SK-N-SH treated with all-trans-retinoic acid at 6 μM for 48 hours (cell line): ENCODE data around the gene NRXN3.

Experiments
- ATAC-seq: fragments of 200-7000 bp; cut with Tn5 transposase; 3 replicates; pipeline ENCODE4 v1.9.1; 2020; ENCODE audit warnings: mild to moderate bottlenecking, moderate library complexity
- ARNTL ChIP-seq: fragments of 450-650 bp; formaldehyde crosslinking; IDR thresholded peaks from 2 replicates; pipeline ENCODE4 v1.5.0; 2020; ENCODE audit warnings: low read depth, mild to moderate bottlenecking, moderate library complexity, borderline replicate concordance
- BACH2 ChIP-seq: fragments of 250-450 bp; sonication (Bioruptor Pico); IDR thresholded peaks from 2 replicates; pipeline ENCODE4 v1.9.0; 2021; ENCODE audit warnings: mild to moderate bottlenecking, borderline replicate concordance
- CSDC2 ChIP-seq: fragments of 250-450 bp; sonication (Bioruptor Pico); IDR thresholded peaks from 2 replicates; pipeline ENCODE4 v1.5.0; 2020; ENCODE audit warnings: mild to moderate bottlenecking, moderate library complexity
- ESRRG ChIP-seq: fragments of 250-450 bp; sonication (Bioruptor Pico); IDR thresholded peaks from 2 replicates; pipeline ENCODE4 v1.6.1; 2021; ENCODE audit warnings: mild to moderate bottlenecking
- GLIS3 ChIP-seq: fragments of 250-450 bp; sonication (Bioruptor Pico); IDR thresholded peaks from 2 replicates; pipeline ENCODE4 v1.5.0; 2020; ENCODE audit warnings: mild to moderate bottlenecking, moderate library complexity
- ISL1 ChIP-seq: fragments of 250-450 bp; sonication (Bioruptor Pico); IDR thresholded peaks from 2 replicates; pipeline ENCODE4 v2.1.2; 2022; ENCODE audit warnings: mild to moderate bottlenecking, moderate library complexity
- OSR1 ChIP-seq: fragments of 250-450 bp; sonication (Bioruptor Pico); IDR thresholded peaks from 2 replicates; pipeline ENCODE4 v1.8.0; 2022; ENCODE audit warnings: moderate library complexity, mild to moderate bottlenecking, inconsistent platforms
- PPARA ChIP-seq: fragments of 250-450 bp; sonication (Bioruptor Pico); IDR thresholded peaks from 2 replicates; pipeline ENCODE4 v1.5.0; 2020; ENCODE audit warnings: mild to moderate bottlenecking, borderline replicate concordance
- RARB ChIP-seq: fragments of 250-450 bp; sonication (Bioruptor Pico); IDR thresholded peaks from 2 replicates; pipeline ENCODE4 v1.8.0; 2021; ENCODE audit warnings: mild to moderate bottlenecking, moderate library complexity
- SNAI2 ChIP-seq: fragments of 250-450 bp; sonication (Bioruptor Pico); IDR thresholded peaks from 2 replicates; pipeline ENCODE4 v1.5.0; 2020; ENCODE audit warnings: mild to moderate bottlenecking, moderate library complexity
- TCF4 ChIP-seq: fragments of 250-450 bp; sonication (Bioruptor Pico); IDR thresholded peaks from 2 replicates; pipeline ENCODE4 v1.8.0; 2021; ENCODE audit warnings: mild to moderate bottlenecking, moderate library complexity, borderline replicate concordance
- TOX ChIP-seq: fragments of 250-450 bp; sonication (Bioruptor Pico); IDR thresholded peaks from 2 replicates; pipeline ENCODE4 v1.8.0; 2021; ENCODE audit warnings: mild to moderate bottlenecking, moderate library complexity, borderline replicate concordance
- ZC3H10 ChIP-seq: fragments of 250-450 bp; sonication (Bioruptor Pico); IDR thresholded peaks from 2 replicates; pipeline ENCODE4 v1.5.1; 2021; ENCODE audit warnings: mild to moderate bottlenecking, moderate library complexity
- ZFP3 ChIP-seq: fragments of 250-450 bp; sonication (Bioruptor Pico); IDR thresholded peaks from 2 replicates; pipeline ENCODE4 v1.5.0; 2020; ENCODE audit warnings: mild to moderate bottlenecking, moderate library complexity
- ZFP30 ChIP-seq: fragments of 450-650 bp; formaldehyde crosslinking; IDR thresholded peaks from 2 replicates; pipeline ENCODE4 v1.5.0; 2022; ENCODE audit warnings: mild to moderate bottlenecking, moderate library complexity
- ZNF565 ChIP-seq: fragments of 450-650 bp; formaldehyde crosslinking; conservative IDR thresholded peaks from 2 replicates; pipeline ENCODE4 v1.5.0; 2020; ENCODE audit warnings: low read depth, mild to moderate bottlenecking, moderate library complexity
- ZNF70 ChIP-seq: fragments of 450-650 bp; formaldehyde crosslinking; IDR thresholded peaks from 2 replicates; pipeline ENCODE4 v1.5.0; 2020; ENCODE audit warnings: mild to moderate bottlenecking, moderate library complexity
- ZNF8 ChIP-seq: fragments of 450-650 bp; formaldehyde crosslinking; IDR thresholded peaks from 2 replicates; pipeline ENCODE4 v1.5.0; 2020; ENCODE audit warnings: mild to moderate bottlenecking, moderate library complexity
- TF ChIP-seq, protein P1 (sequence below): fragments of 250-450 bp; sonication (Bioruptor Pico); IDR thresholded peaks from 2 replicates; pipeline ENCODE4 v1.8.0; 2020; ENCODE audit warnings: mild to moderate bottlenecking, moderate library complexity, borderline replicate concordance
- TF ChIP-seq, protein P2 (sequence below): fragments of 250-450 bp; sonication (Bioruptor Pico); IDR thresholded peaks from 2 replicates; pipeline ENCODE4 v1.8.0; 2021; ENCODE audit warnings: low read depth, mild to moderate bottlenecking, moderate library complexity, borderline replicate concordance
- TF ChIP-seq, protein P3 (sequence below): fragments of 250-450 bp; sonication (Bioruptor Pico); IDR thresholded peaks from 2 replicates; pipeline ENCODE4 v1.5.1; 2021; ENCODE audit warnings: mild to moderate bottlenecking, moderate library complexity
- TF ChIP-seq, protein P4 (sequence below): fragments of 250-450 bp; sonication (Bioruptor Pico); IDR thresholded peaks from 2 replicates; pipeline ENCODE4 v1.5.1; 2020; ENCODE audit warnings: low read depth, mild to moderate bottlenecking, moderate library complexity

NRXN3 gene

DNA sequence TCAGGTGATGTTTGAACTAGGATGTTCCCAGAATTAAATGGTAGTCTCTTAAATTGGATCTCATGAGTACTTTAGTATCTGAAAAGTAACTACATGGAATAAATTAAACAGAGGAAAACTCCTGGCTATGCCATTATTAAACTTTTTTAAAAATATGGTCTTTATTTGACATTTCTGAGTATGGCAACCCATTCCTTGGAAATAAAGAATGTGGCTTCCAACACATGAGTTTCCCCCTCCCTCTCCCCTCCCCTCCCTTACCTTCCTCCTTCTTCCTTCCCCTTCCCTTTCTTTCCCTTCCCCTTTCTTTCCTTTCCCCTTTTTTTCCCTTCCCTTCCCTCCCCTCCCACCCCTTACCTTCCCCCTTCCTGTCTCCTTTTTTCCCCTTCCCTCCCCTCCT is 1100.9 kb downstream of the NRXN3 start:
- TF ChIP-seq GLIS3 (CRISPR knock-in tag) = no peak
- no peak for TF ChIP-seq ZNF70 (CRISPR knock-in tag)
- no peak for TF ChIP-seq ZNF565 (CRISPR knock-in tag)
- no peak for TF ChIP-seq ZFP30 (CRISPR knock-in tag)
- TF ChIP-seq RARB (CRISPR knock-in tag) = no peak
- TF ChIP-seq ESRRG = no peak
- ATAC-seq = no peak

DNA sequence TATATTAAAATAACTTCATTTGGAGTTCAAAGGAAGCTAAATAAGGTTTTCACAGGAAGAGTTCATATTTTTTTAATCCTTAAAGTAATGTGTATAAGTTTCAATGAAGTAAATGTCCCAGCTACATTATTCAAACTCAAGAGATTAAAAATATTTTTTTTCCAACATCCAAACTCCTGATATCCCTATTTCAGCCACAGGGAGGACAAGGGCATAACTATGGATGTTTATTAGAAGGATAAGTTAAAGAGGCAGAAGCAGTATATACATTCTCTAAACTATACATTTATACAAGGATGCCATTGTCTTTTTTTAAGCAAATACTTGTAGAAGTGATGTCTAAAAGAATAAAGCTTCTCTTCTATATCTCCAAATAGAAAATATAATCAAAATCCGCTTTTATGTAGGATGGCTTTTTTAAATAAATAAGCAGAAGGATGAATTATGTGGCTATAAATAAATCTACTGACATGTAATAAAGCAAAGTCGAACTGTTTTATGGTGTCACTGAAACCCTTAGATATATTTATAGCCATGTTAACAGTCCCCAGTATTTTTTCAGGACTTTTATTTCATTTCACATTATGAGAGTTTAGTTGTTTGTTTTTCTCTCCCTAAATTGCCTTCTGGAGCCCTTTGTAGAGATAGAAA is 1104.6 kb downstream of the NRXN3 start:
- no peak for TF ChIP-seq ZFP30 (CRISPR knock-in tag)
- no peak for TF ChIP-seq GLIS3 (CRISPR knock-in tag)
- TF ChIP-seq SNAI2 (CRISPR knock-in tag) = no peak
- TF ChIP-seq ZFP3 (CRISPR knock-in tag) = no peak
- no peak for TF ChIP-seq ARNTL (CRISPR knock-in tag)
- TF ChIP-seq ESRRG = no peak
- TF ChIP-seq TOX (CRISPR knock-in tag) = no peak
- no peak for TF ChIP-seq OSR1 (CRISPR knock-in tag)
- no peak for TF ChIP-seq TCF4 (CRISPR knock-in tag)
- TF ChIP-seq PPARA (CRISPR knock-in tag) = no peak
- no peak for TF ChIP-seq RARB (CRISPR knock-in tag)
- TF ChIP-seq, protein P1, sequence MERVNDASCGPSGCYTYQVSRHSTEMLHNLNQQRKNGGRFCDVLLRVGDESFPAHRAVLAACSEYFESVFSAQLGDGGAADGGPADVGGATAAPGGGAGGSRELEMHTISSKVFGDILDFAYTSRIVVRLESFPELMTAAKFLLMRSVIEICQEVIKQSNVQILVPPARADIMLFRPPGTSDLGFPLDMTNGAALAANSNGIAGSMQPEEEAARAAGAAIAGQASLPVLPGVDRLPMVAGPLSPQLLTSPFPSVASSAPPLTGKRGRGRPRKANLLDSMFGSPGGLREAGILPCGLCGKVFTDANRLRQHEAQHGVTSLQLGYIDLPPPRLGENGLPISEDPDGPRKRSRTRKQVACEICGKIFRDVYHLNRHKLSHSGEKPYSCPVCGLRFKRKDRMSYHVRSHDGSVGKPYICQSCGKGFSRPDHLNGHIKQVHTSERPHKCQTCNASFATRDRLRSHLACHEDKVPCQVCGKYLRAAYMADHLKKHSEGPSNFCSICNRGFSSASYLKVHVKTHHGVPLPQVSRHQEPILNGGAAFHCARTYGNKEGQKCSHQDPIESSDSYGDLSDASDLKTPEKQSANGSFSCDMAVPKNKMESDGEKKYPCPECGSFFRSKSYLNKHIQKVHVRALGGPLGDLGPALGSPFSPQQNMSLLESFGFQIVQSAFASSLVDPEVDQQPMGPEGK = no peak
- ATAC-seq = no peak

DNA sequence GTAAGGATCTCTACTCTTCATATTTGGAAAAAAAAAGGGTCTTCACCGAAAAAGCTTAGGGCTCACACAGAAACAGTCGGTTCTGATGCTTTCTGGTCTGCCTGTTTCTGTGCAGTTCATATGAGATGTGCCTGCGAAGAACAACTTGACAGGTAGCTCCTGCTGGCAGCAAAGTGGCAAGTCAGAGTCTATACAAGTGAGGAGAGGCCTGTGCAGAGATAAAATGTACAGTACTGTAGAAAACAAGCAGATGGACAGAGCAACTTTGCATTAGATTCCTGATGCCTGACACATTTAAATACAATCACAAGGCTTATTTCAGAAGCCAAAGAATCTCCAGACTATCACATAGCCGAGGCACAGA is 1105.1 kb downstream of the NRXN3 start:
- TF ChIP-seq CSDC2 (no peak), GLIS3 (CRISPR knock-in tag) (no peak), ZNF70 (CRISPR knock-in tag) (no peak), ZFP3 (CRISPR knock-in tag) (no peak), ZNF8 (CRISPR knock-in tag) (no peak), ZC3H10 (no peak), OSR1 (CRISPR knock-in tag) (no peak), ISL1 (no peak), ARNTL (CRISPR knock-in tag) (no peak), RARB (CRISPR knock-in tag) (no peak), TCF4 (CRISPR knock-in tag) (no peak), SNAI2 (CRISPR knock-in tag) (no peak), BACH2 (no peak), ZFP30 (CRISPR knock-in tag) (no peak), TOX (CRISPR knock-in tag) (no peak)
- TF ChIP-seq, protein P1 = no peak
- TF ChIP-seq, protein P2, sequence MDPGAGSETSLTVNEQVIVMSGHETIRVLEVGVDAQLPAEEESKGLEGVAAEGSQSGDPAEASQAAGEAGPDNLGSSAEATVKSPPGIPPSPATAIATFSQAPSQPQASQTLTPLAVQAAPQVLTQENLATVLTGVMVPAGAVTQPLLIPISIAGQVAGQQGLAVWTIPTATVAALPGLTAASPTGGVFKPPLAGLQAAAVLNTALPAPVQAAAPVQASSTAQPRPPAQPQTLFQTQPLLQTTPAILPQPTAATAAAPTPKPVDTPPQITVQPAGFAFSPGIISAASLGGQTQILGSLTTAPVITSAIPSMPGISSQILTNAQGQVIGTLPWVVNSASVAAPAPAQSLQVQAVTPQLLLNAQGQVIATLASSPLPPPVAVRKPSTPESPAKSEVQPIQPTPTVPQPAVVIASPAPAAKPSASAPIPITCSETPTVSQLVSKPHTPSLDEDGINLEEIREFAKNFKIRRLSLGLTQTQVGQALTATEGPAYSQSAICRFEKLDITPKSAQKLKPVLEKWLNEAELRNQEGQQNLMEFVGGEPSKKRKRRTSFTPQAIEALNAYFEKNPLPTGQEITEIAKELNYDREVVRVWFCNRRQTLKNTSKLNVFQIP = no peak
- TF ChIP-seq, protein P3, sequence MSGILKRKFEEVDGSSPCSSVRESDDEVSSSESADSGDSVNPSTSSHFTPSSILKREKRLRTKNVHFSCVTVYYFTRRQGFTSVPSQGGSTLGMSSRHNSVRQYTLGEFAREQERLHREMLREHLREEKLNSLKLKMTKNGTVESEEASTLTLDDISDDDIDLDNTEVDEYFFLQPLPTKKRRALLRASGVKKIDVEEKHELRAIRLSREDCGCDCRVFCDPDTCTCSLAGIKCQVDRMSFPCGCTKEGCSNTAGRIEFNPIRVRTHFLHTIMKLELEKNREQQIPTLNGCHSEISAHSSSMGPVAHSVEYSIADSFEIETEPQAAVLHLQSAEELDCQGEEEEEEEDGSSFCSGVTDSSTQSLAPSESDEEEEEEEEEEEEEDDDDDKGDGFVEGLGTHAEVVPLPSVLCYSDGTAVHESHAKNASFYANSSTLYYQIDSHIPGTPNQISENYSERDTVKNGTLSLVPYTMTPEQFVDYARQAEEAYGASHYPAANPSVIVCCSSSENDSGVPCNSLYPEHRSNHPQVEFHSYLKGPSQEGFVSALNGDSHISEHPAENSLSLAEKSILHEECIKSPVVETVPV (CRISPR knock-in tag) = no peak
- TF ChIP-seq, protein P4, sequence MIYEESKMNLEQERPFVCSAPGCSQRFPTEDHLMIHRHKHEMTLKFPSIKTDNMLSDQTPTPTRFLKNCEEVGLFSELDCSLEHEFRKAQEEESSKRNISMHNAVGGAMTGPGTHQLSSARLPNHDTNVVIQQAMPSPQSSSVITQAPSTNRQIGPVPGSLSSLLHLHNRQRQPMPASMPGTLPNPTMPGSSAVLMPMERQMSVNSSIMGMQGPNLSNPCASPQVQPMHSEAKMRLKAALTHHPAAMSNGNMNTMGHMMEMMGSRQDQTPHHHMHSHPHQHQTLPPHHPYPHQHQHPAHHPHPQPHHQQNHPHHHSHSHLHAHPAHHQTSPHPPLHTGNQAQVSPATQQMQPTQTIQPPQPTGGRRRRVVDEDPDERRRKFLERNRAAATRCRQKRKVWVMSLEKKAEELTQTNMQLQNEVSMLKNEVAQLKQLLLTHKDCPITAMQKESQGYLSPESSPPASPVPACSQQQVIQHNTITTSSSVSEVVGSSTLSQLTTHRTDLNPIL = no peak
- TF ChIP-seq, all 23 proteins: peak for 0
- no peak for ATAC-seq
